Measurements from ENCODE around the gene SPAG17. TPM values are rescaled to one million over a fixed set of nuclear protein-coding genes. Genes with fewer than 3 reads are reported as not detected.

Gene SPAG17
- total and polyA plus RNA-seq, 2 of the 13 experiments (the other 11 are each of a cell fraction or from before 2014, with no cell fraction given) = not detected

DNA sequence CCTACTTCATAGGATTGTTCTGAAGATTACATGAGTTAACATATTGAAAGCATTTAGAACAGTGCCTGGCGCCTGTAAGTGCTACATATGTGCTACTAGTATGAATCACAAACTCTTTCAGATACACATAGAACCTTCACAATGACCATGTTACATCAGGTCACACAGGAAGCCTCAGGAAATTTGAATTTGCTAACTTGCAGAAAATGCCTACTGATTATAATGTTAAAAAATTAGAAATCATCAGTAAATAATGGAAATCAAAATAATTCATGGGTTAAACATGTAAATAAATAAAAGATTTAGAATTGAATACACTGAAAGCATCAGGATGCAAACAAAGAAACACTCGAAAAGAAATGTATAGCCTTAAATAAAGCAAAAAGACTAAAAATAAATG is 94.9 kb downstream of the SPAG17 start (continued):
- TF ChIP-seq, protein P1, sequence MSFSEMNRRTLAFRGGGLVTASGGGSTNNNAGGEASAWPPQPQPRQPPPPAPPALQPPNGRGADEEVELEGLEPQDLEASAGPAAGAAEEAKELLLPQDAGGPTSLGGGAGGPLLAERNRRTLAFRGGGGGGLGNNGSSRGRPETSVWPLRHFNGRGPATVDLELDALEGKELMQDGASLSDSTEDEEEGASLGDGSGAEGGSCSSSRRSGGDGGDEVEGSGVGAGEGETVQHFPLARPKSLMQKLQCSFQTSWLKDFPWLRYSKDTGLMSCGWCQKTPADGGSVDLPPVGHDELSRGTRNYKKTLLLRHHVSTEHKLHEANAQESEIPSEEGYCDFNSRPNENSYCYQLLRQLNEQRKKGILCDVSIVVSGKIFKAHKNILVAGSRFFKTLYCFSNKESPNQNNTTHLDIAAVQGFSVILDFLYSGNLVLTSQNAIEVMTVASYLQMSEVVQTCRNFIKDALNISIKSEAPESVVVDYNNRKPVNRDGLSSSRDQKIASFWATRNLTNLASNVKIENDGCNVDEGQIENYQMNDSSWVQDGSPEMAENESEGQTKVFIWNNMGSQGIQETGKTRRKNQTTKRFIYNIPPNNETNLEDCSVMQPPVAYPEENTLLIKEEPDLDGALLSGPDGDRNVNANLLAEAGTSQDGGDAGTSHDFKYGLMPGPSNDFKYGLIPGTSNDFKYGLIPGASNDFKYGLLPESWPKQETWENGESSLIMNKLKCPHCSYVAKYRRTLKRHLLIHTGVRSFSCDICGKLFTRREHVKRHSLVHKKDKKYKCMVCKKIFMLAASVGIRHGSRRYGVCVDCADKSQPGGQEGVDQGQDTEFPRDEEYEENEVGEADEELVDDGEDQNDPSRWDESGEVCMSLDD (CRISPR knock-in tag; IDR thresholded peaks at IDR 0.05; ENCODE audit: borderline replicate concordance) = no peak

DNA sequence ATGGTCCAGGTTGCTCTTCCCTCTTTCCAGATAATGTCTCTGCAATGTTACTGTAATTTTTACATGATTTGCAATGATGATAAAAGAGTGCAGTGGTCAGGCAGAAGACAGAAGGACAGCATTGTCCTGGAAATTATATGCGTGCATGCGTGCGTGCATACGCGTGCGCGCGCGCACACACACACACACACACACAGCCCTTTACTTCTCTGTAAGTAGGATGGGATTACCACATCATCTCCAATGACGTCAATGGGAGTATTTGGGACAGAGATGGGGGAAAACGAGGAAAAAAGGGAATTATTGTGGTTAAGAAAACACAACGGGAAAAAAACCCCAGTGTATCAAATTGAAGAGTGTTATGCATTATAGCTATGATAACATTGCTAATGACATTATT is 99.7 kb downstream of the SPAG17 start:
- DNase-seq (ENCODE audit: low spot score) (no peak), FAIRE-seq (no peak), ATAC-seq (no peak)
- no peaks in the 10 kb centered on the region for H3K27me3 ChIP-seq (ENCODE audit: control insufficient read depth in 1 of 2, insufficient read depth in 2 of 2, low read length in 2 of 2)
- H2AFZ ChIP-seq (ENCODE audit: low read length) = no peak overlapping the region
- POLR2A ChIA-PET = no interaction called here
- H4K20me1 ChIP-seq (ENCODE audit: insufficient read depth, low read length) = no peaks in the 10 kb centered on the region
- H3K36me3 ChIP-seq (replicated peaks in 1 of 2; ENCODE audit: control insufficient read depth in 1 of 2, insufficient read depth in 2 of 2, low read length in 2 of 2) = no peaks in the 10 kb centered on the region
- H3K4me2 ChIP-seq (ENCODE audit: low read depth, low read length) = no peak overlapping the region
- WGBS (ENCODE audit: low lambda C conversion rate) = 75% methylated on average over 12 of the region's 12 CpGs
- CTCF ChIA-PET (ENCODE audit: low intra/inter-chr PET ratio, low total read pairs) = no interaction called here
- H3K4me1 ChIP-seq (ENCODE audit: insufficient read depth, low read length) = no peaks in the 10 kb centered on the region
- BruUV-seq (replicated peaks) = no TSS peak
- no peaks in the 10 kb centered on the region for H3K9me3 ChIP-seq (ENCODE audit: low read length)
- in situ Hi-C loops (cut with HindIII; ENCODE audit: extremely low pct_ligation_motif_present, low pct_unique_long_range_greater_than_20kb) = no loop called here
- intact Hi-C loops (cut with micrococcal nuclease; ENCODE audit: unreplicated experiment) = no loop called here
- H3K4me3 ChIP-seq (replicated peaks in 1 of 3; ENCODE audit: insufficient read depth in 1 of 3, low read depth in 2 of 3, low read length in 3 of 3) = no peak overlapping the region
- H3K9ac ChIP-seq (ENCODE audit: insufficient read depth, low read depth, low read length) = no peak overlapping the region
- no peaks in the 10 kb centered on the region for H3K79me2 ChIP-seq (ENCODE audit: insufficient read depth, low read length)
- no peak overlapping the region for H3K27ac ChIP-seq (ENCODE audit: extremely low read length, insufficient read depth, low read length)
- TF ChIP-seq TMF1 (CRISPR knock-in tag; IDR thresholded peaks at IDR 0.05; ENCODE audit: low read depth) (no peak), RAD21 (CRISPR knock-in tag; IDR thresholded peaks at IDR 0.05) (no peak), ZNF678 (CRISPR knock-in tag; IDR thresholded peaks at IDR 0.05) (no peak), ATF7 (IDR thresholded peaks at IDR 0.05) (0 out of 2 replicates have a peak, but pooled peaks have one; percentile 10), ATF7 (CRISPR knock-in tag; IDR thresholded peaks at IDR 0.05) (no peak), HNRNPH1 (optimal IDR thresholded peaks at IDR 0.05; ENCODE audit: low read depth, low read length) (no peak), JUN (CRISPR knock-in tag; IDR thresholded peaks at IDR 0.05) (no peak), RFXAP (CRISPR knock-in tag; IDR thresholded peaks at IDR 0.05; ENCODE audit: borderline replicate concordance) (no peak), TOPORS (CRISPR knock-in tag; IDR thresholded peaks at IDR 0.05) (no peak), CREB1 (IDR thresholded peaks at IDR 0.05) (peak; percentile 59; the same call in 1 of the 2 replicates), CREB1 (CRISPR knock-in tag; IDR thresholded peaks at IDR 0.05) (no peak), ZNF549 (CRISPR knock-in tag; IDR thresholded peaks at IDR 0.05) (no peak)
- TF ChIP-seq, protein P2, sequence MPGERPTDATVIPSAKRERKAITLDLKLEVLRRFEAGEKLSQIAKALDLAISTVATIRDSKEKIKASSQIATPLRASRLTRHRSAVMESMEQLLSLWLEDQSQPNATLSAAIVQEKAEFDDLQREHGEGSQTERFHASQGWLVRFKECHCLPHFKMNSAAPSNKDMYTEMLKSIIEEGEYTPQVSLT (CRISPR knock-in tag; IDR thresholded peaks at IDR 0.05; ENCODE audit: borderline replicate concordance, low read depth) = no peak
- TF ChIP-seq, protein P3, sequence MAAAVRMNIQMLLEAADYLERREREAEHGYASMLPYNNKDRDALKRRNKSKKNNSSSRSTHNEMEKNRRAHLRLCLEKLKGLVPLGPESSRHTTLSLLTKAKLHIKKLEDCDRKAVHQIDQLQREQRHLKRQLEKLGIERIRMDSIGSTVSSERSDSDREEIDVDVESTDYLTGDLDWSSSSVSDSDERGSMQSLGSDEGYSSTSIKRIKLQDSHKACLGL (CRISPR knock-in tag; IDR thresholded peaks at IDR 0.05) = no peak
- TF ChIP-seq, protein P4, sequence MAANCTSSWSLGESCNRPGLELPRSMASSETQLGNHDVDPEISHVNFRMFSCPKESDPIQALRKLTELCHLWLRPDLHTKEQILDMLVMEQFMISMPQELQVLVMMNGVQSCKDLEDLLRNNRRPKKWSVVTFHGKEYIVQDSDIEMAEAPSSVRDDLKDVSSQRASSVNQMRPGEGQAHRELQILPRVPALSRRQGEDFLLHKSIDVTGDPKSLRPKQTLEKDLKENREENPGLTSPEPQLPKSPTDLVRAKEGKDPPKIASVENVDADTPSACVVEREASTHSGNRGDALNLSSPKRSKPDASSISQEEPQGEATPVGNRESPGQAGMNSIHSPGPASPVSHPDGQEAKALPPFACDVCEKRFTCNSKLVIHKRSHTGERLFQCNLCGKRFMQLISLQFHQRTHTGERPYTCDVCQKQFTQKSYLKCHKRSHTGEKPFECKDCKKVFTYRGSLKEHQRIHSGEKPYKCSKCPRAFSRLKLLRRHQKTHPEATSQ (CRISPR knock-in tag; IDR thresholded peaks at IDR 0.05; ENCODE audit: borderline replicate concordance) = no peak
